Mesendoderm (in vitro differentiated cells): ENCODE results near the gene FNIP1.

Experiments used
- DNase-seq: peaks from one replicate; pipeline ENCODE4 v3.0.0; 2013
- H2AK5ac ChIP-seq: 2 replicates; pipeline ENCODE4 v1.6.1; 2013; ENCODE audit warnings: low read length, inconsistent platforms
- H2BK120ac ChIP-seq: 2 replicates; pipeline ENCODE4 v1.6.1; 2013; ENCODE audit warnings: low read depth, mild to moderate bottlenecking, low read length, moderate library complexity, mixed read lengths
- H2BK15ac ChIP-seq: replicated peaks from 2 replicates; pipeline ENCODE4 v1.6.1; 2013; ENCODE audit warnings: low read depth, mild to moderate bottlenecking, moderate library complexity
- H2BK5ac ChIP-seq: 2 replicates; pipeline ENCODE4 v1.6.1; 2013; ENCODE audit warnings: low read length, inconsistent platforms
- H3K18ac ChIP-seq: 2 replicates; pipeline ENCODE4 v1.6.1; 2013; ENCODE audit warnings: mild to moderate bottlenecking, low read length, mixed read lengths
- H3K23ac ChIP-seq: one replicate; pipeline ENCODE4 v1.6.1; 2013; ENCODE audit warnings: low read length
- H3K27ac ChIP-seq: 2 replicates; pipeline ENCODE4 v1.5.1; 2013; ENCODE audit warnings: low read depth, mild to moderate bottlenecking, inconsistent platforms, low read length, moderate library complexity
- H3K27me3 ChIP-seq: 2 replicates; pipeline ENCODE4 v1.6.1; 2013; ENCODE audit warnings: low read length, control low read depth, mild to moderate bottlenecking, inconsistent platforms; ENCODE audit not compliant: insufficient read depth, poor library complexity
- H3K36me3 ChIP-seq: 2 replicates; pipeline ENCODE4 v1.6.1; 2013; ENCODE audit warnings: low read length, inconsistent platforms; ENCODE audit not compliant: control insufficient read depth, insufficient read depth
- H3K4ac ChIP-seq: one replicate; pipeline ENCODE4 v1.6.1; 2013; ENCODE audit warnings: low read depth, mild to moderate bottlenecking, low read length, moderate library complexity
- H3K4me1 ChIP-seq: 2 replicates; pipeline ENCODE4 v1.6.1; 2013; ENCODE audit warnings: low read depth, low read length, inconsistent platforms; ENCODE audit not compliant: control insufficient read depth
- H3K4me2 ChIP-seq: 2 replicates; pipeline ENCODE4 v1.6.1; 2013; ENCODE audit warnings: low read length
- H3K4me3 ChIP-seq: 2 replicates; pipeline ENCODE4 v1.5.1; 2013; ENCODE audit warnings: mild to moderate bottlenecking, low read length
- H3K56ac ChIP-seq: one replicate; pipeline ENCODE4 v1.6.1; 2013; ENCODE audit warnings: low read length
- H3K79me1 ChIP-seq: 2 replicates; pipeline ENCODE4 v1.6.1; 2013; ENCODE audit warnings: low read length, inconsistent platforms
- H3K79me2 ChIP-seq: 2 replicates; pipeline ENCODE4 v1.6.1; 2013; ENCODE audit warnings: mild to moderate bottlenecking, low read length; ENCODE audit not compliant: control insufficient read depth, insufficient read depth
- H3K9ac ChIP-seq: 2 replicates; pipeline ENCODE4 v1.6.1; 2013; ENCODE audit warnings: low read length, inconsistent platforms
- H4K5ac ChIP-seq: one replicate; pipeline ENCODE4 v1.6.1; 2013; ENCODE audit warnings: low read length
- H4K8ac ChIP-seq: one replicate; pipeline ENCODE4 v1.6.1; 2013; ENCODE audit warnings: low read depth, mild to moderate bottlenecking, control low read depth, low read length, moderate library complexity
- WGBS: extraction: QIAGEN DNeasy Blood & Tissue Kit; methylation state at CpG from one replicate; pipeline ENCODE4 v1.1.7; 2013; ENCODE audit warnings: low lambda C conversion rate, missing lambda C conversion rate; ENCODE audit not compliant: insufficient coverage; ENCODE audit errors: extremely low coverage; 5-methylcytosine and 5-hydroxymethylcytosine counted together

Gene FNIP1

DNA sequence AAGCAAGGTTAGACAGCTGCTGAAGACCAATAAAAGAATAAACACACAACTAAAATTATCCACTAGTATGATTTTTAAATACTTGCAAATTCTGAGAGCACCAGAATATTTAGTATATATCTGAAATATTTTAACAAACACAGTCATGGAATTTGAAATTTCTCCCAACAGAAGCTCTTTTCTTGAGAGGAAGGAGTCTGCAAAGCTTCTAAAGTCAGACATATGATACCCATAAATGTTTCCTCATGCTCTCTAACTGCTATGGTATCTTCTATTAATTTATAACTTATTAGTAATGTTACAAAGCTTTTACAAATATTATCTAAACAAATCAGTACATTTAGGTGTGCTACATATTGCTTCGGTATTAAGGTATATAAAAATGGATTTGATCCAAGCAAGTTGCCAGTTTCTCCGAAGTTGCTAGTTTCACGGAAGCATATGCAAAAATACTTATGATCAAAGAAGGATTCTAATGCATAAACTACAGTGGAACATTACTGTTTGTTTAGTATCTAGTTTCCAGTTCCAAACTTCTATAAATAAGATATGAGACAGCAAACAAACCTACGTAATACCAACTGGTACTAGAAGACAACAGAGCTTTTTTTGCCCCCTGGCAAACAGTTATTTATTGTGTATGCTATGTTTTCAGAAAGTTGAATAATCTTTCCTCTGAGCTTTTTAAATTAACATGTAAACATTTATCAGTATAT, 22.0 kb downstream of the FNIP1 start:
- Histone ChIP-seq H2AK5ac (no peak overlapping the region), H3K79me2 (peaks cover 6% of the 10 kb centered on the region), H2BK120ac (no peak overlapping the region), H4K8ac (no peak overlapping the region), H3K23ac (no peak overlapping the region), H3K9ac (no peak overlapping the region), H3K56ac (no peak overlapping the region), H3K27ac (no peak overlapping the region), H3K79me1 (peaks cover 10% of the 10 kb centered on the region), H2BK15ac (no peak overlapping the region), H3K18ac (no peak overlapping the region), H4K5ac (no peak overlapping the region), H3K4me2 (no peak overlapping the region), H3K4me1 (no peaks in the 10 kb centered on the region), H2BK5ac (no peak overlapping the region), H3K4me3 (no peak overlapping the region), H3K27me3 (no peaks in the 10 kb centered on the region), H3K36me3 (no peaks in the 10 kb centered on the region), H3K4ac (no peak overlapping the region)
- no peak for DNase-seq
- no CpG with 5 or more reads among the region's 4 CpGs for WGBS

DNA sequence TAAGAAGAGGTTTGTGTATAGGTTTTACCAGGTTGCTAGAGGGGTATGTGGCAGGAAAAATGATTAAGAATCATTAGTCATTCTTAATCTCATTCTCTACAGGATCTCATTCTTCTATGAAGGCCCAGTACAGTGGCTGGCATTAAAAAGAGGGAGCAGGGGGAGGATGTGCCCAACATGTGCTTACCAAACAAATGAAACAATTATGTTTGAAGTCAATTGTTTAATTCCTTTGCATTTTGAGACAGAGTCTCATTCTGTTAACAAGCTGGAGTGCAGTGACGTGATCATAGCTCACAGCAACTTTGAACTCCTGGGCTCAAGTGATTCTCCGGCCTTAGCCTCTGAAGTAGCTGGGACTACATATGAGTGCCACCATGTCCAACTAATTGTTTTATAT, 23.0 kb downstream of the FNIP1 start:
- Histone ChIP-seq H3K9ac (no peak overlapping the region), H3K23ac (no peak overlapping the region), H2BK15ac (no peak overlapping the region), H3K56ac (no peak overlapping the region), H4K8ac (no peak overlapping the region), H3K4ac (no peak overlapping the region), H3K4me1 (no peaks in the 10 kb centered on the region), H3K36me3 (no peaks in the 10 kb centered on the region), H3K79me1 (peaks cover 10% of the 10 kb centered on the region), H2AK5ac (no peak overlapping the region), H3K79me2 (peaks cover 6% of the 10 kb centered on the region), H2BK5ac (no peak overlapping the region), H3K4me2 (no peak overlapping the region), H3K27me3 (no peaks in the 10 kb centered on the region), H3K18ac (no peak overlapping the region), H4K5ac (no peak overlapping the region), H3K4me3 (no peak overlapping the region), H2BK120ac (no peak overlapping the region), H3K27ac (no peak overlapping the region)
- DNase-seq: no peak
- WGBS: no CpG with 5 or more reads among the region's 2 CpGs

DNA sequence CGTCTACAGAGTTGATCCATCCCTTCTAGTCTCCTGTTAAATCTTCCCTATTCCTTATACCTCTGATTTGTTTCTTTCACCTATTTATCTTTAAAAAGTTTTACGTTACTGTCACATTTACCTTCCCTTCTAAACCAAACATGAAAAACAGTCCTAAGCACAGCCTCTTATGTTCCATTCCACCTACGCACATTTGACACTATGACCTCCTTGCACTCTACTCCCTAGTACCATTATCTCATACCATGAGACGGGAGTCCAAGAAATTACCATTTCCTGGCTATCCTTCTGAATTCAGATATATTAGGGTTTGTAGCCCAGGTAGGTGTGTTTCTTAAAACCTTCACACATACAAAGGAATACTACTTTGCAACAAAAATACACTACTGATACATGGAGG, 25.1 kb downstream of the FNIP1 start:
- WGBS: no CpG with 5 or more reads among the region's 4 CpGs

DNA sequence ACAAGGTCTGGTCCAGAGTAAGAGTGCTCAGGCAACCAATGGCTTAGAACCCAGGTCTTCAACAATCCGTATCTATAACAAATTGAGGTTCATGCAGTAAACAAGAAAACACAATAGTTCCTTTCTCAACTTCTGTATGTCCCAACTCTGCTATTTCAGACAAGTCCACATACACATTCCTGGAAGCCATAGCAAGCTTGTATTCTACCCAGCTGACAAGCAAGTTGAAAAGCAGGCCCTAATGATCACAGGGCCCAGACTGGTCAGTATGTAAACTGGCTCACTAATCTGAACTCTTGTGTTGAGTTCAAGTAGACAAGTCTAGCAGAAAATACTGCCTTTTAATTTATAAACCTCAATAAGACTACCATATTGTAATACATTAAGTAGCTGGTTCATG, 26.9 kb downstream of the FNIP1 start:
- H3K79me2 ChIP-seq: no peaks in the 10 kb centered on the region
- H3K4me3 ChIP-seq: no peak overlapping the region
- H3K27me3 ChIP-seq: no peaks in the 10 kb centered on the region
- H2BK15ac ChIP-seq: no peak overlapping the region
- no peak overlapping the region for H3K4ac ChIP-seq
- H3K27ac ChIP-seq: no peak overlapping the region
- H3K79me1 ChIP-seq: peaks cover 12% of the 10 kb centered on the region
- H3K4me2 ChIP-seq: no peak overlapping the region
- H3K23ac ChIP-seq: no peak overlapping the region
- no peak overlapping the region for H2BK120ac ChIP-seq
- no peaks in the 10 kb centered on the region for H3K36me3 ChIP-seq
- no peak overlapping the region for H3K9ac ChIP-seq
- no peak overlapping the region for H2BK5ac ChIP-seq
- WGBS: no CpG with 5 or more reads among the region's 1 CpG
- DNase-seq: no peak
- H4K5ac ChIP-seq: no peak overlapping the region
- no peak overlapping the region for H2AK5ac ChIP-seq
- no peaks in the 10 kb centered on the region for H3K4me1 ChIP-seq
- no peak overlapping the region for H3K18ac ChIP-seq
- H4K8ac ChIP-seq: no peak overlapping the region
- no peak overlapping the region for H3K56ac ChIP-seq

More for the DNA sequence above, 25.1 kb downstream of the FNIP1 start:
- no peak for DNase-seq
- Histone ChIP-seq H2AK5ac (no peak overlapping the region), H3K27me3 (no peaks in the 10 kb centered on the region), H3K18ac (no peak overlapping the region), H3K23ac (no peak overlapping the region), H3K4me3 (no peak overlapping the region), H3K4ac (no peak overlapping the region), H4K8ac (no peak overlapping the region), H2BK120ac (no peak overlapping the region), H3K56ac (no peak overlapping the region), H3K79me1 (peaks cover 11% of the 10 kb centered on the region), H3K4me1 (no peaks in the 10 kb centered on the region), H3K79me2 (peaks cover 2% of the 10 kb centered on the region), H3K4me2 (no peak overlapping the region), H4K5ac (no peak overlapping the region), H2BK15ac (no peak overlapping the region), H3K27ac (no peak overlapping the region), H3K36me3 (no peaks in the 10 kb centered on the region), H2BK5ac (no peak overlapping the region), H3K9ac (no peak overlapping the region)

DNA sequence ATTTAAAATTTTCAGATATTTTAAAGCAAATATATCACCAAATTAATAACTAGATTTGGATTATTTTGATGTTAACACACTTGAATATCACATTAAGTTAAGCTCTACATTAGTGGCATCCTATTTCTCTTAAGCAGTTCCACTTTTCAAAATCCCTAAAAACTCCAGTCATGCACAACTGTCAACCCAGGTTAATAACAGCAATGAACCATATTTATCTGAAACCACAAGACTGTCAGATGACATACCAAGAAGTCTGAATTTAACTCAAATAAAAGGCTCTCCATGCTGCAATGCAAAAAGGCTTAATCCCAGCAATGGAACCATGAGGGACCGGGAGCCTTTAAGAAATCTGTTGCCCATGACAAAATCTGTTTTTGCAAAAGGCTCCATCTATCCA, 27.5 kb downstream of the FNIP1 start:
- Histone ChIP-seq H3K79me2 (no peaks in the 10 kb centered on the region), H4K5ac (no peak overlapping the region), H3K4ac (no peak overlapping the region), H3K9ac (no peak overlapping the region), H2BK120ac (no peak overlapping the region), H3K27me3 (no peaks in the 10 kb centered on the region), H2BK15ac (no peak overlapping the region), H4K8ac (no peak overlapping the region), H3K27ac (no peak overlapping the region), H2BK5ac (no peak overlapping the region), H2AK5ac (no peak overlapping the region), H3K18ac (no peak overlapping the region), H3K23ac (no peak overlapping the region), H3K56ac (no peak overlapping the region), H3K4me1 (no peaks in the 10 kb centered on the region), H3K4me2 (no peak overlapping the region), H3K4me3 (no peak overlapping the region), H3K79me1 (peaks cover 12% of the 10 kb centered on the region), H3K36me3 (no peaks in the 10 kb centered on the region)
- no CpG with 5 or more reads among the region's 1 CpG for WGBS
- no peak for DNase-seq

DNA sequence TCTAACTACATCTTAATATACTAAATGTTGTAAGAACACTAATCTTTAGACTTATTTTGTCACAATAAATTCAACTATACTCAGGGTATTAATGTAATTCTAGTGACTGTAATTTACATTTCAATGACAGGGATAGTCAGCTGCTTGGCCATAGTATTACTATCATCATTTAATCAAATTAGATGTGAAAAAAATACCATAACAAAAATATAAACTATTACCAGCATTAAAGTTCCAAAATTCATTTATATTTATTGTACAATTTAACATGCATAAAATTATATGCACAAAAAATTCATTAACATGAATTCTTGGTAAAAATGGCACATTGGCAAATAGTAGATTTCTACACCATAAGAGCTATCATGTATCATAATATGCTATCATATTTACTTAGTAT, 28.9 kb downstream of the FNIP1 start:
- H4K5ac ChIP-seq: no peak overlapping the region
- no peak overlapping the region for H2BK120ac ChIP-seq
- no peak overlapping the region for H4K8ac ChIP-seq
- peaks cover 10% of the 10 kb centered on the region for H3K79me1 ChIP-seq
- no peak overlapping the region for H3K4me3 ChIP-seq
- no peaks in the 10 kb centered on the region for H3K79me2 ChIP-seq
- H3K23ac ChIP-seq: no peak overlapping the region
- H3K4me2 ChIP-seq: no peak overlapping the region
- no peaks in the 10 kb centered on the region for H3K4me1 ChIP-seq
- DNase-seq: no peak
- no peak overlapping the region for H3K9ac ChIP-seq
- H3K27ac ChIP-seq: no peak overlapping the region
- H3K56ac ChIP-seq: no peak overlapping the region
- no peaks in the 10 kb centered on the region for H3K36me3 ChIP-seq
- no peak overlapping the region for H2BK15ac ChIP-seq
- no peak overlapping the region for H3K4ac ChIP-seq
- no peak overlapping the region for H2AK5ac ChIP-seq
- H3K27me3 ChIP-seq: no peaks in the 10 kb centered on the region
- H3K18ac ChIP-seq: no peak overlapping the region
- H2BK5ac ChIP-seq: no peak overlapping the region
